HG03066 (cell line): ENCODE results near the gene GEMIN7.
A peak's percentile ranks its signal among the peaks of the same experiment; 100 is the strongest.

Experiments
- ATAC-seq: cut with Tn5 transposase; IDR thresholded peaks from one replicate; pipeline ENCODE4 v1.9.1; 2021; ENCODE audit warnings: low read depth; ENCODE audit not compliant: unreplicated experiment

Gene GEMIN7

GRCh38 chr19:45125360-45125759 is 46.3 kb downstream of the GEMIN7 start:
- ATAC-seq, result no peak

GRCh38 chr19:45125975-45126493 is 47.0 kb downstream of the GEMIN7 start:
- ATAC-seq, result no peak

GRCh38 chr19:45126654-45127053 is 47.6 kb downstream of the GEMIN7 start:
- no peak for ATAC-seq

DNA sequence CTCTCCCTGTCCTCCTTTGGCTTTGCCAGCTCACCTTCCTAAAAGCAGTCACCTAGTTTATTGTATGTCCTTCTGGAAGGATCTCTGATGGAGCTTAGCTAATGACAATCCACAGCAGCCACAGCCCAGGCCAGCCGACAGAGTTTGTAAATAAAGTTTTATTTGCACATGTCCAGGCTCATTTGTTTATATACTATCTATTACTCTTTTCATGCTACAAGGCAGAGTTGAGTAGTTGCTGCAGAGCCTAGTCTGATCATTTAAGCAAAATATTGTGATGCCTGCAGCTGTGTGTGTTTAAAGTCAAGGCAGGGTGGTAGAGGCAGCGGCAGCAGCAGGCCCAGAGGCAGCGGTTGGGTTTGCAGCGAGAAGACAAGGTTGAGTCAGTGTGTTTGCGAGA is 49.1 kb downstream of the GEMIN7 start:
- ATAC-seq, result no peak

DNA sequence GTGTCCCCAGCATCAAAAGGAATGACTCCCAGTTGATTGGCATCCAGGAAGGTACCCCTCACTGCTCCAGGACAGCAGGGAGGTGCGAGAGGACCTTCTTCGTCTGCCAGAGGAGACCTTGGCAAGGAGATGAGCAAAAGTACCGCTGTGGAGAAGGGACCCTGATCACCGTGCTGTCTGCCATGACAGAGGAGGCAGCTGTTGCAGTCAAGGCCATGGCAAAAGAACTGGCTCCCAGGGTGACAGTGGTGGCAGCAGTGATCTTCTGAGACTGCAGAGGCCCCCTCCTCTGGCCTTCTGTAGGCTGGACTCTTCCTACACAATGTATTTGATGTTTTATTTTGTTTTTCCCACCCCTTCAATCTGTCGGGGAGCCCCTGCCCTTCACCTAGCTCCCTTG is 49.7 kb downstream of the GEMIN7 start:
- ATAC-seq, result no peak

GRCh38 chr19:45130236-45130635 is 51.2 kb downstream of the GEMIN7 start:
- no peak for ATAC-seq

GRCh38 chr19:45130888-45131615 is 52.0 kb downstream of the GEMIN7 start:
- ATAC-seq, result no peak

DNA sequence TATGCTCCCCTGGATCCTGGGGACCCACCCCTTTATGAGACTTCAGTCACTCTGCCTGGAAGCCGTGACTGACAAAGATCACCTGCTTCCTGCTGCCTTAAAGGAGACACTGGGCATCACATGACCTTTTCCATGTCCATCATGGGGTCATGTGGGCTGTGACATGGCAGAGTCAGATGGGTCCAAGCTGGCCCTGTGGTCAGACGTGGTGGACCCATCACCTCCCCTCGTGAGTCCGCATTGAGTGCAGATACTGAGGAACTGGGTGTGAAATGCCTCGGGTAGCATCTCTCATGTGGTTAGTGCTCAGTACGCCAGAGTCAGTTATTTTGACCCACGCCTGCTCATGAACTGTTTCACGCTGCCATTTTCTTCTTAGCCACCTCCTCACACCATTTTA is 54.6 kb downstream of the GEMIN7 start:
- ATAC-seq, result no peak

DNA sequence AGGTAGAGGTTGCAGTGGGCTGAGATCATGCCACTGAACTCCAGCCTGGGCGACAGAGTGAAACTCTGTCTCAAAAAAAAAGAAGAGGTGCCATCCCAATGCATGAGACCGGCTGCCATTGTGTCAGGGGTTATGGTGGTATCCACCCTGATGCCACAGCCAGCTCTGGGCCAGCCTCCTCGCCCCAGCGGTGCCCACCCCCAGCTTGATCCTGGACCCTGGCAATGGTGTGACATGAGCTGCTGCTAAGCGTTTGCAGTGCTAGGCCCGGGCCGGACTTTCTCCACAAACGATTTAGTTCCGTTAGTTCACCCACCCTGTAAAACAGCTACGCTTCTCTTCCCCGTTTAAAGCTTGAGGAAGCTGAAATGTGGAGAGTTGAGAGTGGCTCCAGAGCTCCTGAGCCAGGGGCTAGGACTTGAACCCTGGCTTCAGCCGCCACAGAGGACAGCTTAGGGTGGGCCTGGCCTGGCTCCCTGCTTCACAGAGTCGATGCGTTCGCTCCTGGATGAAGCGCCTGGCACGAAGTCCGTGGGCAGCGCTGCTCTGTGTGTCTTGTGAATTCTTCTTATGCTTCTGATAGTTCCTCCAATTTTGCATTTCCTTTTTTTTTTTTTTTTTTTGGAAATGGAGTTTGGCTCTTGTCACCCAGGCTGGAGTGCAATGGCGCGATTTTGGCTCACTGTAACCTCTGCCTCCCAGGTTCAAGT is 56.3 kb downstream of the GEMIN7 start:
- no peak for ATAC-seq

DNA sequence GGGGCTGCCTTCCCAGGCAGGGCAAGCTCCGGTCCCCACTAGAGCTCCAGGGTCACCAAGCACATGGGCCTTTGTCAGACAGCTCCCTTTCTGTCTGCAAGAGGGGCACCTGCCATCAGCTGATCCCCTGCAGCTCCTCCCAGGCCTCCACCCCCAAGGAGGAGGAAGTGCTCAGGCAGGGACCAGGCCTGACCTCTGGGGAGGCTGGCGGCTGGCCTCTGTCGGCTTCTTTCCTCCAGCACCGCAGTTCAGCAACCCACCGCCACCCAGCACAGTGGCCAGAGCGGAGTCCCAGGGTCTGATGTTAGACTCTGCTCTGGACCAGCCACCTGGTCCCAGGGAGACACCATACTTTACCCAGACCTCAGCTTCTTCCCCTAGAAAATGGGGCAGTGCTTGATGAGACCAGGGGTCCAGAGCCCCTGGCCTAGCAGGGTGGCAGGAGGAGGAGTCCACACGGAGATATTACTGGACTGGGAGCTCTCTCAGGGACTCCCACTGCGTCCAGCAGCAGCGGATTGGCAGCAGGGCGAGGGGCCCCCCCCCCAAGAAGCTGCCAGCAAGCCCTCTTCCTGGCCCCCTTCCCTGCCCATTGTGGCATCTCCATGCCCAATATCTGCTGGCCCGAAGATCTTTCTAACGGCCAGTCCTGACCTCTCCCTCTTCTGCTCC is 57.6 kb downstream of the GEMIN7 start:
- no peak for ATAC-seq

- ATAC-seq, result peak; percentile 67
Observed at GRCh38 chr19:45137179-45137761, 58.2 kb downstream of the GEMIN7 start.

DNA sequence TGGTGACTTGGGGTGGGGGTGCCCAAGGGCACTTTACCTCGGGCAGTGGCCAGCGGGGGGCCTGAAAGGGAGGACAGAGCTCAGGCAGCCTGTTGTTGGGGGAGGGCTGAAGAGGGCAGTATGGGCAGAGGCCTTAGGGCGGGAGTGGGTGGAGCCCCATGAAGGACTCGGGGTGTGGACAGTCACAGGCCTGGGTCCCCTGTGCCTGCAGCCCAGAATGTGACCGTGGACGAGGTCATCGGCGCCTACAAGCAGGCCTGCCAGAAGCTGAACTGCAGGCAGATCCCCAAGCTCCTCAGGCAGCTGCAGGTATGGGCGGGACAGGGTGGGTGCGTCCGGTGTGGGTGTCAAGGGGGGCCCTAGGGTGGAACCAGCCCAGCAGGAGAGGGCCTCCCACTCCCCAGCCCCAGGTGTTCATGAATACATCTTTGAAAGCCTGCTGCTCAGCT is 59.3 kb downstream of the GEMIN7 start:
- no peak for ATAC-seq

DNA sequence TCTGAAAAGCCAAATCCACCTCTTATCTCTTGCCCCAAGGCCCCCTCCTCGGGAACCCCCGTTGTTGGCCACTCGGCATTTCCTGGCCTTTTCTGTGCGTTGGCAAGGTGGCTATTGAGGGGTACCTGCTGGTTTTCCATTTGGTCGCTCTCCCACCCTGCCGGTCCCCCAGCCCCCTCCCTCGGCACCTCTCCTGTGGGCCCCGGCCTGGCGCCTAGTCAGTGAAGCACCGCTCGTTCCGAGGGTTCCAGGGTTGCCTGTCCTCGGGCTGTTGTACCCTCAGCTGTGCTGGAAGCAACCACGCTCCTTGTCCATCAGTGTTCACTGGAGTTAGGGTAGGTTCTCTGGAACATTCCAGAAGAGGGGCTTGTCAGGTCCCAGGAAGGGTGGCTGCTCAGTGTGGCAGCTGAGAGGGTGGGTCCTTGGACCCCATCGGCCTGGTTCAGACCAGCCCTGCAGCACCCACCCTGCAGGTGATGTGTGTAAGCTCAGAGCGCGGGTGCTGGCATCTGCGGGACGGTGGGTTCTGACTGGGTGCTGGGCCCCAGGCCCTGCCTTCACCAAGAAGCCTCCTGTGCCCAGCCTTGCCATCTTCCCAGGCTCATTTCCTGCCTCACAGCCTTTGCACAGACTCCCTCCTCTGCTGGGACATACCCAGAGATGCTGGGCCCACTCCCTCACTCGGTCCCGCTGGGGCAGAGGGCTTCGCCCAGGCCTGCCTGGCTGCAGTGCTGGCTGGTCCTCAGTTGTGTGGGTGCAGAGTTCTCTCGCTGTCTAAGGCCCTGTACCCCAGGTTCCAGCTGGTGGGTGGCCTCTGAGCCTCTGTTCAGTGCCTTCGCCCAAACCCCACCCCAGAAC is 60.5 kb downstream of the GEMIN7 start:
- ATAC-seq, result no peak

GRCh38 chr19:45140144-45140503 is 61.1 kb downstream of the GEMIN7 start:
- no peak for ATAC-seq

- no peak for ATAC-seq
Observed at GRCh38 chr19:45140533-45140932, 61.5 kb downstream of the GEMIN7 start.
